Activated B cell treated with CpG ODN at 0.5 μM for 24 hours (primary cell): Measurements from ENCODE around the gene WNT11. TPM values are rescaled to one million over a fixed set of nuclear protein-coding genes. Genes with fewer than 3 reads are reported as not detected.

Experiments used
- ATAC-seq: fragments of 200-7000 bp; cut with Tn5 transposase; one replicate; pipeline ENCODE4 v1.10.0; 2021; ENCODE audit warnings: low read depth, mild to moderate bottlenecking, moderate library complexity
- CTCF ChIA-PET: fragments of 350-600 bp; sonication (Branson Sonifier 250); formaldehyde crosslinking; loops from one replicate; lab custom pipeline; 2021; ENCODE audit warnings: antibody characterized with exemption; lab: Charles Lee
- POLR2A ChIA-PET: fragments of 350-600 bp; sonication (Branson Sonifier 250); formaldehyde crosslinking; loops from one replicate; lab custom pipeline; 2021; ENCODE audit warnings: antibody characterized with exemption; lab: Charles Lee
- DNase-seq: peaks from one replicate; pipeline ENCODE4 v3.0.0; 2022
- H3K27ac Mint-ChIP-seq: one replicate; pipeline ENCODE4 v1.8.0; 2020; ENCODE audit warnings: mixed read lengths
- H3K27me3 Mint-ChIP-seq: one replicate; pipeline ENCODE4 v1.8.0; 2021; ENCODE audit warnings: mixed read lengths
- H3K36me3 Mint-ChIP-seq: one replicate; pipeline ENCODE4 v1.8.0; 2021; ENCODE audit warnings: low read depth, mixed read lengths
- H3K4me1 Mint-ChIP-seq: one replicate; pipeline ENCODE4 v1.8.0; 2021; ENCODE audit warnings: mixed read lengths
- H3K4me3 Mint-ChIP-seq: one replicate; pipeline ENCODE4 v1.8.0; 2020; ENCODE audit warnings: mild to moderate bottlenecking, mixed read lengths
- H3K9me3 Mint-ChIP-seq: one replicate; pipeline ENCODE4 v1.8.0; 2020; ENCODE audit warnings: mixed read lengths
- CTCF ChIP-seq: fragments of 200-600 bp; IDR thresholded peaks from one replicate; pipeline ENCODE4 v1.8.0; 2022; ENCODE audit warnings: antibody characterized with exemption, mild to moderate bottlenecking
- intact Hi-C: fragments of 100-400 bp; cut with micrococcal nuclease; formaldehyde crosslinking; loops from one replicate; pipeline ENCODE4 v1.15.1; 2024
- total RNA-seq: library from RNA; stranded (reverse); gene quantifications from 2 replicates; pipeline ENCODE4 v1.2.3, GENCODE V29; 2022

The WNT11 gene
- total RNA-seq, 1 donor from 2014 or later = 0.16 TPM

GRCh38 chr11:76159303-76159937, 46.9 kb downstream of the WNT11 start:
- no peak for DNase-seq
- Mint-ChIP-seq H3K9me3 (no peaks in the 10 kb centered on the region), H3K4me1 (no peaks in the 10 kb centered on the region), H3K27ac (no peak overlapping the region), H3K4me3 (no peak overlapping the region), H3K36me3 (no peaks in the 10 kb centered on the region), H3K27me3 (peaks cover 2% of the 10 kb centered on the region)
- TF ChIP-seq CTCF = no peak
- no peak for ATAC-seq
- POLR2A ChIA-PET = interaction anchor here (0.6 kb wide), 1 partner anchor 214 kb away, joined by 5 read pairs; no protein-coding TSS in a partner anchor
- intact Hi-C loops = no loop called here
- CTCF ChIA-PET = no interaction called here

- intact Hi-C loops = no loop called here
Observed at GRCh38 chr11:76158394-76159302, 47.7 kb downstream of the WNT11 start.

GRCh38 chr11:76157891-76158290, 48.4 kb downstream of the WNT11 start:
- ATAC-seq (no peak), DNase-seq (no peak)
- H3K27ac Mint-ChIP-seq = no peak overlapping the region
- CTCF ChIA-PET = no interaction called here
- H3K9me3 Mint-ChIP-seq = no peaks in the 10 kb centered on the region
- H3K4me1 Mint-ChIP-seq = peaks cover 8% of the 10 kb centered on the region
- no peak overlapping the region for H3K4me3 Mint-ChIP-seq
- POLR2A ChIA-PET = interaction anchor here (0.6 kb wide), 1 partner anchor 45 kb away, joined by 3 read pairs; no protein-coding TSS in a partner anchor
- intact Hi-C loops = no loop called here
- H3K27me3 Mint-ChIP-seq = no peaks in the 10 kb centered on the region
- no peak for TF ChIP-seq CTCF
- H3K36me3 Mint-ChIP-seq = no peaks in the 10 kb centered on the region

More at GRCh38 chr11:76158394-76159302, 47.7 kb downstream of the WNT11 start:
- peaks cover under 1% of the 10 kb centered on the region for H3K4me1 Mint-ChIP-seq
- no peak overlapping the region for H3K27ac Mint-ChIP-seq
- ChIA-PET CTCF (no interaction called here), POLR2A (interaction anchor here (0.6 kb wide), 1 partner anchor 214 kb away, joined by 5 read pairs; no protein-coding TSS in a partner anchor)
- H3K27me3 Mint-ChIP-seq = no peaks in the 10 kb centered on the region
- TF ChIP-seq CTCF = no peak
- H3K9me3 Mint-ChIP-seq = no peaks in the 10 kb centered on the region
- H3K36me3 Mint-ChIP-seq = no peaks in the 10 kb centered on the region
- ATAC-seq = no peak
- H3K4me3 Mint-ChIP-seq = no peak overlapping the region
- no peak for DNase-seq

- H3K4me3 Mint-ChIP-seq = no peak overlapping the region
- intact Hi-C loops = no loop called here
- TF ChIP-seq CTCF = no peak
- H3K4me1 Mint-ChIP-seq = peaks cover 17% of the 10 kb centered on the region
- DNase-seq (no peak), ATAC-seq (no peak)
- POLR2A ChIA-PET = interaction anchor here (0.6 kb wide), 1 partner anchor 44 kb away, joined by 3 read pairs; no protein-coding TSS in a partner anchor
- H3K9me3 Mint-ChIP-seq = no peaks in the 10 kb centered on the region
- no peaks in the 10 kb centered on the region for H3K36me3 Mint-ChIP-seq
- H3K27me3 Mint-ChIP-seq = no peaks in the 10 kb centered on the region
- CTCF ChIA-PET = interaction anchor here (1.4 kb wide), 1 partner anchor 51 kb away, joined by 4 read pairs; no protein-coding TSS in a partner anchor
- H3K27ac Mint-ChIP-seq = no peak overlapping the region
Observed at GRCh38 chr11:76156971-76157427, 49.3 kb downstream of the WNT11 start.
